ENCODE measurements around the gene EPO.

GRCh38 chr7:100684534-100685042, 35.7 kb upstream of the EPO start:
- no peak for TF ChIP-seq EZH2phosphoT487 (IDR thresholded peaks at IDR 0.05; ENCODE audit: borderline replicate concordance)
- TF ChIP-seq, protein P1, sequence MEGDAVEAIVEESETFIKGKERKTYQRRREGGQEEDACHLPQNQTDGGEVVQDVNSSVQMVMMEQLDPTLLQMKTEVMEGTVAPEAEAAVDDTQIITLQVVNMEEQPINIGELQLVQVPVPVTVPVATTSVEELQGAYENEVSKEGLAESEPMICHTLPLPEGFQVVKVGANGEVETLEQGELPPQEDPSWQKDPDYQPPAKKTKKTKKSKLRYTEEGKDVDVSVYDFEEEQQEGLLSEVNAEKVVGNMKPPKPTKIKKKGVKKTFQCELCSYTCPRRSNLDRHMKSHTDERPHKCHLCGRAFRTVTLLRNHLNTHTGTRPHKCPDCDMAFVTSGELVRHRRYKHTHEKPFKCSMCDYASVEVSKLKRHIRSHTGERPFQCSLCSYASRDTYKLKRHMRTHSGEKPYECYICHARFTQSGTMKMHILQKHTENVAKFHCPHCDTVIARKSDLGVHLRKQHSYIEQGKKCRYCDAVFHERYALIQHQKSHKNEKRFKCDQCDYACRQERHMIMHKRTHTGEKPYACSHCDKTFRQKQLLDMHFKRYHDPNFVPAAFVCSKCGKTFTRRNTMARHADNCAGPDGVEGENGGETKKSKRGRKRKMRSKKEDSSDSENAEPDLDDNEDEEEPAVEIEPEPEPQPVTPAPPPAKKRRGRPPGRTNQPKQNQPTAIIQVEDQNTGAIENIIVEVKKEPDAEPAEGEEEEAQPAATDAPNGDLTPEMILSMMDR (conservative IDR thresholded peaks at IDR 0.05; ENCODE audit: low read length) = no peak

All from Loucy (cell line).